IPS-15b (cell line): ENCODE results near the gene HEPHL1.
"Not testable (repeated sequence)": the region's sequence is repeated elsewhere in the genome, so short reads cannot be mapped to it uniquely, and the experiment has no call there.

Experiments used
- H3K27me3 ChIP-seq: one replicate; pipeline ENCODE4 v1.6.1; 2013; ENCODE audit warnings: low read length; ENCODE audit not compliant: control insufficient read depth, insufficient read depth
- H3K36me3 ChIP-seq: one replicate; pipeline ENCODE4 v1.6.1; 2013; ENCODE audit warnings: low read length; ENCODE audit not compliant: control insufficient read depth, insufficient read depth
- H3K4me1 ChIP-seq: one replicate; pipeline ENCODE4 v1.6.1; 2013; ENCODE audit warnings: mild to moderate bottlenecking, low read length; ENCODE audit not compliant: control insufficient read depth, insufficient read depth
- H3K4me3 ChIP-seq: one replicate; pipeline ENCODE4 v1.5.1; 2013; ENCODE audit warnings: low read depth, low read length
- H3K9ac ChIP-seq: one replicate; pipeline ENCODE4 v1.6.1; 2013; ENCODE audit warnings: low read depth, mild to moderate bottlenecking, low read length
- H3K9me3 ChIP-seq: one replicate; pipeline ENCODE4 v1.6.1; 2013; ENCODE audit warnings: mild to moderate bottlenecking, low read length; ENCODE audit not compliant: control insufficient read depth, insufficient read depth

The HEPHL1 gene

DNA sequence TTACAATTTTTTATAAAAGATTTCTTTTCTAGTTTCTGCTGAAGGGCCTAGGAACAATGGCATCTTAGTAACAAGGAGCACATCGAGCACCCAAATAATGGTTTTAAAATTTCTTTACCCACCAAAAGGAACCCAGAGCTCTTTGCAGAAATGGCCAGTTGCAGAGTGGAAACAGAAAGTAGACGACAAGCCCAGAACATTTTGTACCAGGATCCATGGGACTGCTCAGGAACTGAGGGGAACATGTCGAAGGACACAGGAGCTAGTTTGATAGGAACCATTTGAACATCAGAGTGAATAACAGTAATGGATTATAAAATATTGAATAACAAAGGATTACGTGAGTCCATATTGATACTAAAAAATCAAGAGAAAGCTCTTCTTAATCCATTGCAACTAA is 124.8 kb downstream of the HEPHL1 start:
- Histone ChIP-seq H3K36me3 (no peaks in the 10 kb centered on the region), H3K4me1 (peaks cover 34% of the 10 kb centered on the region), H3K9ac (no peak overlapping the region), H3K4me3 (no peak overlapping the region), H3K9me3 (no peaks in the 10 kb centered on the region), H3K27me3 (no peaks in the 10 kb centered on the region)

GRCh38 chr11:94147433-94147845 is 126.3 kb downstream of the HEPHL1 start:
- H3K4me3 ChIP-seq = no peak overlapping the region
- H3K9me3 ChIP-seq = no peaks in the 10 kb centered on the region
- no peaks in the 10 kb centered on the region for H3K27me3 ChIP-seq
- peaks cover 34% of the 10 kb centered on the region for H3K4me1 ChIP-seq
- H3K36me3 ChIP-seq = no peaks in the 10 kb centered on the region
- H3K9ac ChIP-seq = no peak overlapping the region

- Histone ChIP-seq H3K27me3 (no peaks in the 10 kb centered on the region), H3K4me3 (no peak overlapping the region), H3K9me3 (no peaks in the 10 kb centered on the region), H3K36me3 (no peaks in the 10 kb centered on the region), H3K4me1 (peaks cover 30% of the 10 kb centered on the region), H3K9ac (no peak overlapping the region)
Measured at GRCh38 chr11:94148189-94148588, 127.0 kb downstream of the HEPHL1 start.

DNA sequence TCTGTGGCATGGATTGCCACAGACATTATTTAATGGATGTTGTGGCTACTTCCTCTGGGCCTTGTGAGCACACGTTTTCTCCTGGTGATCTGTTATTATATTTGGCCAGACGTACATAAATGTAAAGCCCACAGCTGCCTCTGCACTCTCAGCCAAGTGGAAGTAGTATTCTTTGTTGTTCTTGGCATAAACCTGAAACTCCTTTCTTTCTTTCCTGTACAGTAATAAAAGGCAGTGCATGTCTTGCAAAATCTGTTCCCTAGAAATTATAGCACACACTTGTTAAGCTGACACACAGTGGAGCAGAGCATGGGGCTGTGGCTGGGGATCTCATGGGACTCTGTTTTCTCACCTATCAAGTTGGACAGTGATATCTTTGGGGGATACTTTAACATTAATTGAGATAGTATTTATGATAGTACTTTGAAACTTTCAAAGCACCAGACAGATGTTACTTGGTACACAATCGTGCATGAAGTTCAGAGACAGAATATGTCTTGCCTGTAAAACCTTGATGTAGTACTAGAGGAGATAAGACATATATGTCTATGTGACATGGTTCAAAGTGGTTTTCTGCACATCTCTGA is 128.4 kb downstream of the HEPHL1 start:
- no peaks in the 10 kb centered on the region for H3K27me3 ChIP-seq
- no peaks in the 10 kb centered on the region for H3K36me3 ChIP-seq
- H3K9me3 ChIP-seq = no peaks in the 10 kb centered on the region
- H3K4me1 ChIP-seq = peaks cover 33% of the 10 kb centered on the region
- no peak overlapping the region for H3K9ac ChIP-seq
- H3K4me3 ChIP-seq = no peak overlapping the region

- H3K4me1 ChIP-seq = peaks cover 33% of the 10 kb centered on the region
- no peaks in the 10 kb centered on the region for H3K27me3 ChIP-seq
- no peaks in the 10 kb centered on the region for H3K9me3 ChIP-seq
- H3K36me3 ChIP-seq = no peaks in the 10 kb centered on the region
- H3K4me3 ChIP-seq = no peak overlapping the region
- no peak overlapping the region for H3K9ac ChIP-seq
Measured at GRCh38 chr11:94150056-94150455, 128.9 kb downstream of the HEPHL1 start.

- H3K36me3 ChIP-seq = no peaks in the 10 kb centered on the region
- H3K9ac ChIP-seq = no peak overlapping the region
- peaks cover 33% of the 10 kb centered on the region for H3K4me1 ChIP-seq
- H3K9me3 ChIP-seq = no peaks in the 10 kb centered on the region
- no peak overlapping the region for H3K4me3 ChIP-seq
- no peaks in the 10 kb centered on the region for H3K27me3 ChIP-seq
Measured at GRCh38 chr11:94150704-94151685, 129.8 kb downstream of the HEPHL1 start.

GRCh38 chr11:94151903-94152677 is 130.9 kb downstream of the HEPHL1 start:
- H3K9ac ChIP-seq = no peak overlapping the region

GRCh38 chr11:94152678-94153065 is 131.5 kb downstream of the HEPHL1 start:
- Histone ChIP-seq H3K36me3 (no peaks in the 10 kb centered on the region), H3K4me3 (no peak overlapping the region), H3K9ac (no peak overlapping the region), H3K27me3 (no peaks in the 10 kb centered on the region), H3K9me3 (no peaks in the 10 kb centered on the region), H3K4me1 (peaks cover 30% of the 10 kb centered on the region)

More at GRCh38 chr11:94151903-94152677, 130.9 kb downstream of the HEPHL1 start:
- Histone ChIP-seq H3K4me1 (peaks cover 30% of the 10 kb centered on the region), H3K36me3 (no peaks in the 10 kb centered on the region), H3K27me3 (no peaks in the 10 kb centered on the region), H3K4me3 (no peak overlapping the region), H3K9me3 (no peaks in the 10 kb centered on the region)

DNA sequence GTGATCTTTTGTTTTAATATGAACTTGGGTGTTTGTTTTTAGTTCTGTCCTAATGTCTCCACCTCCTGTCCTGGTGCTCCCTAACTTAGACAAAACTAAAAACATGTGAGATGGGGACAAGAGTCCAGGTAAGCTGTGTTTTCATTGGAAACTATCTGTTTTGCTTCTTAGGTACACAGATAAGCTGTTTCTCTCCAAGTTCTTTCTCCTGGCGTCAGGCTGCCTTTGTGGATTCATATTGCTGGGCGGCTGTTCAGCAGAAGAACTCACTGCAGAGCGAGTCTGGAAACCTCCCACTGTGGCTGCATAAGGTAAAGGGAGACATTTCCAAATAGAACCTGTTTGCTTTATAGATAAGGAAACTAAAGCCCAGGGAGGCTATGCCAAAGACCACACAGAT is 132.2 kb downstream of the HEPHL1 start:
- Histone ChIP-seq H3K36me3 (no peaks in the 10 kb centered on the region), H3K9me3 (no peaks in the 10 kb centered on the region), H3K4me3 (no peak overlapping the region), H3K4me1 (peaks cover 30% of the 10 kb centered on the region), H3K27me3 (no peaks in the 10 kb centered on the region), H3K9ac (no peak overlapping the region)

GRCh38 chr11:94154095-94154856 is 133.1 kb downstream of the HEPHL1 start:
- no peak overlapping the region for H3K4me3 ChIP-seq
- H3K4me1 ChIP-seq = peaks cover 26% of the 10 kb centered on the region
- no peaks in the 10 kb centered on the region for H3K27me3 ChIP-seq
- H3K36me3 ChIP-seq = no peaks in the 10 kb centered on the region
- no peaks in the 10 kb centered on the region for H3K9me3 ChIP-seq
- H3K9ac ChIP-seq = no peak overlapping the region

DNA sequence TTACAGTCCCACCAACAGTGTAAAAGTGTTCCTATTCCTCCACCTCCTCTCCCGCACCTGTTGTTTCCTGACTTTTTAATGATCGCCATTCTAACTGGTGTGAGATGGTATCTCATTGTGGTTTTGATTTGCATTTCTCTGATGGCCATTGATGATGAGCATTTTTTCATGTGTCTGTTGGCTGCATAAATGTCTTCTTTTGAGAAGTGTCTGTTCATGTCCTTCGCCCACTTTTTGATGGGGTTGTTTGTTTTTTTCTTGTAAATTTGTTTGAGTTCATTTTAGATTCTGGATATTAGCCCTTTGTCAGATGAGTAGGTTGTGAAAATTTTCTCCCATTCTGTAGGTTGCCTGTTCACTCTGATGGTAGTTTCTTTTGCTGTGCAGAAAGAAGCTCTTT is 136.2 kb downstream of the HEPHL1 start:
- H3K4me3 ChIP-seq, H3K9me3 ChIP-seq, H3K9ac ChIP-seq, H3K4me1 ChIP-seq, H3K27me3 ChIP-seq, H3K36me3 ChIP-seq: not testable (repeated sequence)
